ENCODE data around the gene SPACA7.

Gene SPACA7

GRCh38 chr13:112465251-112466131 lies 89.3 kb downstream of the SPACA7 start:
- DNase-seq (ENCODE audit: low read depth): no peak

- DNase-seq (ENCODE audit: low read depth): no peak
Measured at GRCh38 chr13:112466132-112467058, 90.2 kb downstream of the SPACA7 start.

- DNase-seq (ENCODE audit: low read depth): no peak
Measured at GRCh38 chr13:112467236-112467635, 91.1 kb downstream of the SPACA7 start.

- DNase-seq (ENCODE audit: low read depth): no peak
Measured at GRCh38 chr13:112468069-112468468, 91.9 kb downstream of the SPACA7 start.

GRCh38 chr13:112469071-112469745 lies 93.1 kb downstream of the SPACA7 start:
- no peak for DNase-seq (ENCODE audit: low read depth)

GRCh38 chr13:112473818-112474217 lies 97.7 kb downstream of the SPACA7 start:
- no peak for DNase-seq (ENCODE audit: low read depth)

GRCh38 chr13:112474869-112475268 lies 98.7 kb downstream of the SPACA7 start:
- no peak for DNase-seq (ENCODE audit: low read depth)

- DNase-seq (ENCODE audit: low read depth): no peak
Measured at GRCh38 chr13:112475889-112476288, 99.7 kb downstream of the SPACA7 start.

- DNase-seq (ENCODE audit: low read depth): no peak
Measured at GRCh38 chr13:112477070-112477619, 101.0 kb downstream of the SPACA7 start.

- no peak for DNase-seq (ENCODE audit: low read depth)
Measured at GRCh38 chr13:112479389-112479788, 103.2 kb downstream of the SPACA7 start.

- peak; percentile 33 for DNase-seq (ENCODE audit: low read depth)
Measured at GRCh38 chr13:112481458-112481857, 105.3 kb downstream of the SPACA7 start.

- no peak for DNase-seq (ENCODE audit: low read depth)
Measured at GRCh38 chr13:112483299-112483698, 107.1 kb downstream of the SPACA7 start.
